Mononuclear cell (primary cell): Measurements from ENCODE around the gene PLXNB3. TPM values are rescaled to one million over a fixed set of nuclear protein-coding genes. Genes with fewer than 3 reads are reported as not detected.
"Not testable (repeated sequence)": the region's sequence is repeated elsewhere in the genome, so short reads cannot be mapped to it uniquely, and the experiment has no call there.

Experiments used
- H3K27me3 ChIP-seq: 2 replicates; pipeline ENCODE4 v1.6.0; 2011; ENCODE audit warnings: low read length, control low read depth; ENCODE audit not compliant: insufficient read depth
- H3K4me1 ChIP-seq: 2 replicates; pipeline ENCODE4 v1.5.1; 2011; ENCODE audit warnings: mild to moderate bottlenecking, low read length, control low read depth; ENCODE audit not compliant: insufficient read depth
- H3K4me3 ChIP-seq: 2 replicates; pipeline ENCODE4 v1.5.1; 2011; ENCODE audit warnings: mild to moderate bottlenecking, low read length, moderate library complexity
- H3K9me3 ChIP-seq: 2 replicates; pipeline ENCODE4 v1.5.1; 2011; ENCODE audit warnings: low read depth, mild to moderate bottlenecking, control low read depth, low read length
- total RNA-seq: library from RNA; depleted of rRNA; stranded (reverse); fragments of >200 nt; gene quantifications from one replicate; pipeline ENCODE4 v1.2.3, GENCODE V29; 2012

Gene PLXNB3
- total RNA-seq, 1 donor: 0.21 TPM

DNA sequence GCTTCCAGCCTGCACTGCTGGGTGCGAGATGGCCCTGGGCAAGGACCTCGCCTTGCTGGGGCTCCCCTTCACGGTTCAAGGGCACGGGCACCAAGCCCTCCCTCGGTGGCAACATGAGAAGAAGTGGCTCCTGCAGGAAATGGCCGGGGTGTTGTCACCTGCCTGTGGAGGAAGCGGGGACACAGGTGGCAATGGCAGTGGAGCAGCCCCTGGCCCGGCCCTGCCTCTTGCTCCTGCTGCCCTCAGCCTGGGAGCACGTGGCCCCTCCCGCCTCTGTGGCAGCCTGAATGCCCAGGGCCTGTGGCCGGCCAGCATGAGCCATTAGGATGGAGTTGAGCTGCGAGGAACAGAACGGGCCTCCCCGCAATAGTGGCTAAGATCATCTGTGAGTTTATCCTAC, 22.6 kb upstream of the PLXNB3 start:
- no peak overlapping the region for H3K4me3 ChIP-seq
- H3K27me3 ChIP-seq: no peaks in the 10 kb centered on the region
- H3K9me3 ChIP-seq: no peaks in the 10 kb centered on the region
- H3K4me1 ChIP-seq: peaks cover 23% of the 10 kb centered on the region

DNA sequence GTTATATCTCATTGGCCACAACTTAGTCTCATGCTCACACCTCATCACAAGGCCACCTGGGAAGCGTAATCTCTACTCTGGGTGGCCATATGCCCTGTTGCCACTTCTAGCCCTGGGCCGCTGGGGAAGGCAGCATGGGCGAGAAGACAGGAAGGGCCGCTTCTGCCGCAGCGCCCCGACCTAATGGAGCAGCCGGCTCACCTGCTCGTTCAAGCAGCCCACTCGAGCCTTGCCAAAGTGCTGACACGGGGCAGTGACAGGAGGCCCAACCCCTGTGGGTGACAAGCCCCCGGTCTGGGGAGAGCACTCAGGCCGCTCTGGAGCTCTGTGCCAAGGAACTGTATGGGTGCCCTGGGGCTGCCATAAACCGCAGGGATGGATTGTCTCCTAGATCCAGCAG, 21.9 kb upstream of the PLXNB3 start:
- peaks cover 23% of the 10 kb centered on the region for H3K4me1 ChIP-seq
- not testable (repeated sequence) for H3K4me3 ChIP-seq, H3K27me3 ChIP-seq, H3K9me3 ChIP-seq

DNA sequence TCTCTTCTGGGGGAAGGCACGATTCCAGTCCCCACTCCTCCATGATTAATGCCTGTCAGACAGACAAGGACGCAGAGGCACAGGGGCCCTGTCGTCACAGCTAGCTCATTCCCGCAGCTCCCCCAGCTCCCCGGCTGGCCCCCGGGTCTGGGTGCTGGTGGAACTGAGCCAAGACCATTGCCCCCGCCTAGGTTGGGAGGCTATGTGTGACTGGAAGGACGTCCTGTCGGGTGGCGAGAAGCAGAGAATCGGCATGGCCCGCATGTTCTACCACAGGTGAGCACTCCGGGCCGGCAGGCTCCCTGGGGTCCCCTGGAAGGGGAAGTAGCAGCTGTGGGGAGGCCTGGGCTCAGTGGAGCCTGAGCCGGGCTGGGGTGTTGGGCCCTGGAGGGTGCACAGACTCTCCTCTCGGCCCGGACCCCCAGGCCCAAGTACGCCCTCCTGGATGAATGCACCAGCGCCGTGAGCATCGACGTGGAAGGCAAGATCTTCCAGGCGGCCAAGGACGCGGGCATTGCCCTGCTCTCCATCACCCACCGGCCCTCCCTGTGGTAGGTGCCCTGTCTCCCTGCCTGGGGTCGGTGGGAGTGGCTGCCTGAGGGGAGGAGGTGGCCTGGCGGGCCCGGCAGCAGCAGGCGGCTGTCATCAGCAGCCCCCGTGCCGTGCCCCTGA, 21.1 kb upstream of the PLXNB3 start:
- H3K4me3 ChIP-seq, H3K27me3 ChIP-seq, H3K9me3 ChIP-seq: not testable (repeated sequence)
- peaks cover 23% of the 10 kb centered on the region for H3K4me1 ChIP-seq

DNA sequence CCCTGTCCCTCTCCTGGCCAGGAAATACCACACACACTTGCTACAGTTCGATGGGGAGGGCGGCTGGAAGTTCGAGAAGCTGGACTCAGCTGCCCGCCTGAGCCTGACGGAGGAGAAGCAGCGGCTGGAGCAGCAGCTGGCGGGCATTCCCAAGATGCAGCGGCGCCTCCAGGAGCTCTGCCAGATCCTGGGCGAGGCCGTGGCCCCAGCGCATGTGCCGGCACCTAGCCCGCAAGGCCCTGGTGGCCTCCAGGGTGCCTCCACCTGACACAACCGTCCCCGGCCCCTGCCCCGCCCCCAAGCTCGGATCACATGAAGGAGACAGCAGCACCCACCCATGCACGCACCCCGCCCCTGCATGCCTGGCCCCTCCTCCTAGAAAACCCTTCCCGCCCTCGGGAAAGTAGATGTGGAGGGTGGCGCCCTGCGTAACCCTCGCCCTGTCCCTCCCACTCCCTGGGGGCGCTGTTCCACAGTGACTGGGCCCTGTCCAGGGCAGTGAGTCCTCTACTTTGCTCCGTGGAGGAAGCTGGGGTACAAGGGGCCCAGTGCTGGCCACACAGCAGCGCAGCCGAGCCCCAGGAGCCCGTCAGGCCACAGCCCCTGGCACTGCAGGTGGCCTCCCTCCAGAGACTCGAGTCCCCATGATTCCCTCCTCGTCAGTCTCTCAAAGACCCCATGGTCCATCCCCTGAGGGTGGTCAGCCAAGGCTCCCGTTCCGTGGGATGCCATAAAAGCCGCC, 20.4 kb upstream of the PLXNB3 start:
- not testable (repeated sequence) for H3K27me3 ChIP-seq, H3K4me3 ChIP-seq, H3K9me3 ChIP-seq
- peaks cover 23% of the 10 kb centered on the region for H3K4me1 ChIP-seq

DNA sequence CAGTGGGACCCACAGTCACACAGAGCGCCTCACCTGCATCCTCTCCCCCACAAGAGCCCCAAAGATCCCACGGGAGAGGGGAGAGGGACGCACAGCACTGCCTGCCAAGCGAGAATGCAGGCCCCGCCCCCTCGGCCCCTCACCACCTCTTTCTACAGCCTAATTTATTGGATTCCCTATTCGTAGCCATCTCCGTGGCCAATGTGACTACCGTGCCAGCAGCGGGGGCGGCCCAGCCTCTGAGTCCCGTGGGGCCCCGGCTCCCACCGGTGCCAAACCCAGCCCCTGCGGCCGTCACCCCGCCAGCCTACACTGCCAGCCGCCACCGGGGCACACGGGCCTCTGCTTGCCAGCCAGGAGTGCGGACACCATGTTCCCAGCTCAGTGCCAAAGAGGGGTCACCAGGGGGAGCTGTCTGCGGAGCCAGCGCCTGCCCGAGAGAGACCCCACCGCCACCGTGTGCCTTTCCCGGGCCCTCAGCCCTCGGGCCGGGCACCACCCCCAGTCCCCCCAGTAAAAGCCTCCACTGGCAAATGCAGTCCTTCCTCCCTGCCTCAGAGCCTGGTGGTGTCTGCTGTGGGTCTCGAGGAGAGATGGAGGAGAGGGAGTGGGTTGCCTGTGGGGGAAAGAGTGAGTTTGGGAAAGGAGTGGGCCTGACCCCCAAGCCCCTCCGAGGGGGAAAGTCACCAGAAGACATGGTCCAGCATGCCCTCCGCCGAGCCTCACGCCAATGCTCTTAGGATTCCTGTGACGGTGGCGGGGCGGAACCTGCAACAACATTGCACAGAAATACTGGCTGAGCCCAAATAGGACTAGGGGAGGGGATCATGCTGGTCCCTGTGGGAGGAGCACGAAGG, 19.6 kb upstream of the PLXNB3 start:
- H3K27me3 ChIP-seq: no peaks in the 10 kb centered on the region
- no peaks in the 10 kb centered on the region for H3K9me3 ChIP-seq
- peaks cover 23% of the 10 kb centered on the region for H3K4me1 ChIP-seq
- H3K4me3 ChIP-seq: no peak overlapping the region

DNA sequence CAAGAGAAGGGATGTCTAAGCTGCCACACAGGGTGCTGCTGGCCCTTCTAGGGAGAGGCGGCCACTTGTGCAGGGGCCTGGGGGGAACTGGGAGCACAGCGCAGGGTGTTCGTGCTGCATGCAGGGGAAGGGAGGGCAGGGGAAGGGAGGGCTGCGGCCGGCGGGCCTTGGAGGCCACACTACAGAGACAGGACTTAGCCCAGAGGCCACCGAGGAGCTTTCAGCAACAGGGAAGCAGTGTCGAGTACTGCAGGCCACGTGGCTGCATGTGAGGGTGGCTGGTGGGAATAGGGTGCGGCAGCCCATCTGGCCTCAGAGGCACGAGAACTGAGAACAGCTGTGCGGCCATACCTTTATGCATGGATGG, 19.0 kb upstream of the PLXNB3 start:
- H3K4me1 ChIP-seq: peaks cover 17% of the 10 kb centered on the region
- not testable (repeated sequence) for H3K9me3 ChIP-seq, H3K27me3 ChIP-seq, H3K4me3 ChIP-seq

DNA sequence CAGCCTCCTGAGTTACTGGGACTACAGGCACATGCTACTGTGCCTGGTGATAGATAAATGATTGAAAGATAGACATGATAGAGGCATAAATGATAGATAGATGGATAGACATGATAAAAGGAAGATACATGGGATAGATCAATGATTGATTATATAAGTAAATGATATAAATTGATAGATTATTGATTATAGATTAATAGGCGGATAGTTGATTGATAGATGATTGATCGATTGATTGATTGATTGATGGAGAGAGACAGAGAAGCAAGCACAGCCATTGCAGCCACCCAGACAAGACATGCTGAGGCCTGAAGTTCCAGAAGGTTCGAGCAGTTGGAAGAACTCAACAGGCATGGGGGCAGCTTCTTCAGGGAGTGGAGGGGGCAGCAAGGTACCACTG, 17.7 kb upstream of the PLXNB3 start:
- Histone ChIP-seq H3K4me1 (peaks cover 12% of the 10 kb centered on the region), H3K9me3 (no peaks in the 10 kb centered on the region), H3K27me3 (no peaks in the 10 kb centered on the region), H3K4me3 (no peak overlapping the region)

DNA sequence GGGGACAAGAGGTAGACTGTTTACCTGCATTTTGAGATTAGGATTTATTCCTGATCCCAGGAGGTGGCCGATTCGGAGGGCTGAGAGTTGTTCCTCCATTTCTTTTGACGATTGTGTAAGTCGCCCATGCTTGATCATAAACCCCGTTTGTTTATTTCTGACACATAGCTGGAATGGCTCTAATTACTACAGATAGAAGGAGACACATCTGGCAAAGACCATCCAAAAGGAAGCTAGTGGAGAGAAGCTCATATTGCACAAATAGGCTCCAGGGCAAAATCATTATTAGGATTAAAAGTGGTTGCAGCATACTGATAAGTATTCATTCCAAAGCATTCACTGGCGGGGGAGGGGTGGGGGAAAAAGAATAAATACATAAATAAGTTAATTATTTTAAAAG, 17.1 kb upstream of the PLXNB3 start:
- not testable (repeated sequence) for H3K9me3 ChIP-seq, H3K4me3 ChIP-seq, H3K27me3 ChIP-seq, H3K4me1 ChIP-seq

DNA sequence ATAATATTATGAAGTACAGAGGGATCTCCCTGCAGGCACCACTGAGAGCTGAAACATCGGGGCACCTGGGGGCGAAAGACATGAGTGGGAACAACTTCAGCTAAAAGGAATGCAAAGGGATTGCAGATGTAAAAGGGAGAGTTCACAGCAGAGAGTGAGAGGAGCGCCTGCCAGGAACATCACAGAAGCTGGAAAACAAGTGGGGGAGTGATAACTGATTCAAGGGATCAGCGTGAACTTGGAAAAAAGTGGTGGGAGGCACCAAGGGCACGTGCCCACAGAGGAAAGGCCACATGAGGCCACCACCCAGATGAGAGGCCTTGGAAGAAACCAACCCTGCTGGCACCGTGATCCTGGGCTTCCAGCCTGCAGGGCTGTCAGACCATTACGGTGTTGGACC, 15.0 kb upstream of the PLXNB3 start:
- not testable (repeated sequence) for H3K27me3 ChIP-seq, H3K4me3 ChIP-seq, H3K9me3 ChIP-seq, H3K4me1 ChIP-seq

DNA sequence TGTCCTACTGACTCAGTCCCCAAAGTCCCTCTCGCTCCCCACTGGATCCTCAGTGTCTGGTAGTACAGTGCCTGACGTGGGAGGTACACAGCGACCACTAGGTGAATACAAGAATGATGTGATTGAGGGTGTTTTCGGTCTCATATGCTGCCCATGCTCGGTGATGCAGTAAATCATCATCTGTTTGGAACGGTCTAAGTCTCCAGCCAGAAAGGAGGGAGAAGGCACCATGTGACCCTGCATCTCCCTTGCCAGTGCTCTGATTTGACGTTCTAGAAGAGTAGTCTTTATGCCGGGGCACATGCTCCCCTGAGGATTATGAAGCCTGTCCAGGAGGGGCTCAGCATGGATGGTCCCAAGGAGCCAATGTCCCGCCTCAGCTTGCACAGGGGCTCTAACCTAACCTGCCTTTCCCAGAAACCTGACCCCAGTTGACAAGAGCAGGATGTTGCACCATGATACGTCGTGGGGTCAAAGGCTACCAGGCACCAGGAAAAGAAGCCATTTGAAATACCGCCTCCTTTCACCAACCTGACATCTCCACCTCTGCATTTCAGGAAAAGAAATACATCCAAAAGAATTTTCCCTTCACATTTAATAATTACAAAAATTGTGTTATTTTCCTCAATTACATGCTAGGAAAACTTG, 13.8 kb upstream of the PLXNB3 start:
- H3K27me3 ChIP-seq: no peaks in the 10 kb centered on the region
- H3K9me3 ChIP-seq: no peaks in the 10 kb centered on the region
- no peak overlapping the region for H3K4me3 ChIP-seq
- no peaks in the 10 kb centered on the region for H3K4me1 ChIP-seq

DNA sequence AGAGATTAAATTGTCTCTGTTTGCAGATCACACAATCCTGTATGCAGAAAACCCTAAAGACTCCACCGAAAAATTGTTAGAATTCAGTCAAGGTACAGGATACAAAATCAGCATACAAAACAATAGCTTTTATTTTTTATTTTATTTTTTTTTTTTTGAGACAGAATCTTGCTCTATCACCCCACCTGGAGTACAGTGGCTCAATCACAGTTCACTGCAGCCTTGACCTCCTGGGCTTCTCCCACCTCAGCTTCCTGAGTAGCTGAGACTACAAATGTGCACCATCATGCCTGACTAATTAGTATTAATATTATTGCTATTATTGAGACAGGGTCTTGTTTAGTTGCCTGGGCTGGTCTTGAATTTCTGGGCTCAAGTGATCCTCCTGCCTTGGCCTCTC, 8.9 kb upstream of the PLXNB3 start:
- Histone ChIP-seq H3K4me1 (no peaks in the 10 kb centered on the region), H3K9me3 (no peaks in the 10 kb centered on the region), H3K27me3 (no peaks in the 10 kb centered on the region), H3K4me3 (no peak overlapping the region)

DNA sequence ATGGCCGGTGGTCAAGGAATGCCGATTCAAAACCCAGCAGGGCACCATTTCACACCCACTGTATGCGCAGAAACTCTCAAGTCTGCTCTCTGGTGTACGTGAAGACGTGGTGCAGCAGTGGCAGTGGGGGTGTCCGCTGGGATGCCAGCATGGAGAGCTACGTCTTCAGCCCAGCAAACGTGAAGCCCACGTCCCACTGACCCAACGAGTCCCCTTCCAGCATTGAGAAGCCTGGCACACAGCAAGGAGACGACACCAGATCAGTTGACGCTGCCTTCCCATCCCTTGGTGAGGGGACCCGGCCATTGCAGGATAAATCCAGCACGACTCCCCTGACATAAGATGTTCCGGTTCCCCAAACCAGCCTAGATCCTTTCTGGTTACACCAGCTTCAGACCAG, 2.2 kb upstream of the PLXNB3 start:
- Histone ChIP-seq H3K9me3 (no peaks in the 10 kb centered on the region), H3K4me1 (peaks cover 3% of the 10 kb centered on the region), H3K27me3 (no peaks in the 10 kb centered on the region), H3K4me3 (no peak overlapping the region)

DNA sequence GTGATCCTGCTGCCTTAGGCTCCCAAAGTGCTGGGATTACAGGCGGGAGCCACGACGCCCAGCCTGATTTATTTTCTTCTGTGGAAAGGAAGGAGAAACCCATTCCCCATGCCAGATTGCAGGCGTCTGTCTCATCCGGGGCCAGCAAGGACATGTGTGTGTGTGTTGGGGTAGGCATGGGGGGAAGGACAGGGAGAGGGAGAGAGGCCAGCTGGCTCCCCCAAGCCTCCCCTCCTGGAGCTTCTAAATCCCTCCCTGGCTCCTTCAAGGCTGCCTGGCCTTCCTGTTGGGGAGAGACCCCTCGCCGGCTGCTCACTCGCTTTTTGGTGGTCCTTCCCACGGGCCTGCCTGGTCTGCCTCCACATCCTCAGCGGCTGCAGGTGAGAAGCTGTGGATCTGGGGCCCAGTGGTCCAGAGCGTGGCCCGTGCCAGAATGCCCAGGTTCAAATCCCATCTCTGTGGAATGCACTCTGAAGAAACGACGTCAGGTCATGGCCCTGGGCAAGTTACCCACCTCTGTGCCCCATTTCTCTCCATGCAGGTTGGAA, 1.3 kb upstream of the PLXNB3 start:
- H3K27me3 ChIP-seq: no peaks in the 10 kb centered on the region
- peaks cover 3% of the 10 kb centered on the region for H3K4me1 ChIP-seq
- no peaks in the 10 kb centered on the region for H3K9me3 ChIP-seq
- H3K4me3 ChIP-seq: no peak overlapping the region

DNA sequence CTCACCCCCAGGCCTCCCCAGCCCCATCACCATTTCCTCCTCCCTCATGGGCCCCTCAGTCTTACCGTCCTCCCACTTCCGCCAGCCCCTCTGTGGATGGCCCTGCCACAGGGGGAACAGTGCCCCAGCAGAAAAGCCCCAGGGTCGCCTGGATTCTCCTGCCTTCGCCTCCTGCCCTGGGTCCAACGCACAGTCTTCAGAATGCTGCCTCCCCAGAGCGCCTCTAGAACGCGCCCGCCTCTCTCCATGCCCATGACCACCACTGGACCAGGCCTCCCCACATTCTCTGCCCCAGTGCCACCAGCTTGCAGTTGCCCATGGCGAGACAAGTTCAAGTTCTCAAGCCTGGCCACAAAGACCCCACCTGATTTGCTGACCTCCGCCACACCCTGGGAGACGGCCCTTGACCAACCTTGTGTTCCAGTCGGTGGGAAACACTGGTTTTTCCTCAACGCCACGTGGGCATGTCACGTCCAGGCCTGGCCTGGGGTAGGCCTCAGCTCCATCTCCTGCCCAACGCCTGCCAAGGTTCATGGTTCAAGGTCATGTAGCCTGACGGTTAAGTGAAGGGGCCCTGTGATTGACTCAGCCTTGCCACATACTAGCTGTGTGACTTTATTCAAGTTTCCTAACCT, 634 bp upstream of the PLXNB3 start:
- no peak overlapping the region for H3K4me3 ChIP-seq
- H3K9me3 ChIP-seq: no peaks in the 10 kb centered on the region
- peaks cover 3% of the 10 kb centered on the region for H3K4me1 ChIP-seq
- no peaks in the 10 kb centered on the region for H3K27me3 ChIP-seq

DNA sequence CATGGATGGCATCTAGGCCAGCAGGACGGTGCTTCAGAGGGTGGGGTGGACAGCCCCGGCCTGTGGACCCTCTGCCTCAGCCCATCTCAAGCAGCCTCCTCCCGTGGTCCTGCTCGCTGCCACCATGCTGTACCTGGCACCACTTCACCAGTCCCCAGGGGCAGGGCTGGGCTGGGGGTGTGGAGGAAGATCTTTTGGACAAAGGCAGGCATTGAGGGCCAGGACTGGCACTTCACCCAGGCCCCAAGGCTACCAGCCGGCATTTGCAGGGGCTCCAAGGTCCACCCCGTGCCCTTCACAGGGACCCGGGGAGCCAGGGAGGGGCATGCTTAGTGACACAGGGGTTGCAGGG, 713 bp downstream of the PLXNB3 start:
- Histone ChIP-seq H3K27me3 (no peaks in the 10 kb centered on the region), H3K4me1 (peaks cover 3% of the 10 kb centered on the region), H3K4me3 (no peak overlapping the region), H3K9me3 (no peaks in the 10 kb centered on the region)
